Bronchial epithelial cell (primary cell): Measurements from ENCODE around the gene COL5A3. TPM values are rescaled to one million over a fixed set of nuclear protein-coding genes. Genes with fewer than 3 reads are reported as not detected.
"Not testable (repeated sequence)": the region's sequence is repeated elsewhere in the genome, so short reads cannot be mapped to it uniquely, and the experiment has no call there.

Experiments
- DNase-seq: peaks from one replicate; pipeline ENCODE4 v3.0.0-alpha.2; 2010; ENCODE audit warnings: low read depth
- FAIRE-seq: peaks from 2 replicates; lab custom pipeline; 2011; peaks lifted over from hg19 to GRCh38; lab: Jason Lieb, UNC
- H3K27me3 ChIP-seq: 2 replicates; pipeline ENCODE4 v1.5.1; 2011; ENCODE audit warnings: low read length; ENCODE audit not compliant: control insufficient read depth, insufficient read depth
- H3K36me3 ChIP-seq: 2 replicates; pipeline ENCODE4 v1.5.1; 2011; ENCODE audit warnings: low read length; ENCODE audit not compliant: control insufficient read depth, insufficient read depth
- H3K4me3 ChIP-seq: 2 replicates; pipeline ENCODE4 v1.5.1; 2011; ENCODE audit warnings: mild to moderate bottlenecking, low read depth, low read length, control low read depth
- total RNA-seq: library from RNA; depleted of rRNA; stranded (reverse); fragments of >200 nt; gene quantifications from 2 replicates; pipeline ENCODE4 v1.2.1, GENCODE V29; 2014
- TF ChIP-seq, protein P1 (sequence below): IDR thresholded peaks from 2 replicates; pipeline ENCODE4 v1.5.1; 2011; ENCODE audit warnings: mild to moderate bottlenecking, moderate library complexity, low read length, control low read depth, inconsistent platforms; ENCODE audit not compliant: insufficient read depth, severe bottlenecking

The COL5A3 gene
- total RNA-seq, 1 donor from 2014 or later: 0.79 TPM

DNA sequence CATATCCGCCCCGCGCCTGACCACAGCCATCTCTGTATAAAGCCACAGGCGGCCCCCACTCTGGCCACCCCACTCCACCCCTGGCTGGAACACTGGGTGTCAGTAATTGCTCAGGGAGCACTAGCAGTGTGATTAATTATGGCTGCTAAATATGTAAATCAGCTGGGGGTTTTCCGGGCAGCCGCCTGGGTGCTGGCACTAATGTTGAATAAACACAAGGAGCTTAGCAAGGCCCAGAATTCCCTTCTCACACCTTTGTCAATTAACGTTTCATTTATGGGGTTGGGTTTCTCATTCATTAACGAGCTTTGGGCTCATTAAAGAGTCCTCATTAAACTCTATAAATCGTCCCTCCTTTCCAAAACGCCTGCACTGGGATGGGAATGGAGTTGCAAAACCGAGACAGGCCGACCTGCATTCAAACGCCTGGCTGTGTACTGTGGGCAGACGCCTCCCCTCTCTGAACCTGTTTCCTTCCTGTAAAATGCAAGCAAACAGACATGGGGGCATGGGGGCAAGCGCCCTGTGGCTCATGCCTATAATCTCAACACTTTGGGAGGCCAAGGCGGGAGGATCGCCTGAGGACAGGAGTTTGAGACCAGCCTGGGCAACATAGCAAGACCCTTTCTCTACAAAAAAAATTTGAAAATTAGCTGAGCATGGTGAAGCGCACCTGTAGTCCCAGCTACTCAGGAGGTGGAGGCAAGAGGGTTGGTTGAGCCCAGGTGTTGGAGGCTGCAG, 56.3 kb downstream of the COL5A3 start:
- FAIRE-seq (no peak), DNase-seq (no peak)
- Histone ChIP-seq H3K36me3 (no peaks in the 10 kb centered on the region), H3K27me3 (no peaks in the 10 kb centered on the region), H3K4me3 (no peak overlapping the region)
- TF ChIP-seq, protein P1, sequence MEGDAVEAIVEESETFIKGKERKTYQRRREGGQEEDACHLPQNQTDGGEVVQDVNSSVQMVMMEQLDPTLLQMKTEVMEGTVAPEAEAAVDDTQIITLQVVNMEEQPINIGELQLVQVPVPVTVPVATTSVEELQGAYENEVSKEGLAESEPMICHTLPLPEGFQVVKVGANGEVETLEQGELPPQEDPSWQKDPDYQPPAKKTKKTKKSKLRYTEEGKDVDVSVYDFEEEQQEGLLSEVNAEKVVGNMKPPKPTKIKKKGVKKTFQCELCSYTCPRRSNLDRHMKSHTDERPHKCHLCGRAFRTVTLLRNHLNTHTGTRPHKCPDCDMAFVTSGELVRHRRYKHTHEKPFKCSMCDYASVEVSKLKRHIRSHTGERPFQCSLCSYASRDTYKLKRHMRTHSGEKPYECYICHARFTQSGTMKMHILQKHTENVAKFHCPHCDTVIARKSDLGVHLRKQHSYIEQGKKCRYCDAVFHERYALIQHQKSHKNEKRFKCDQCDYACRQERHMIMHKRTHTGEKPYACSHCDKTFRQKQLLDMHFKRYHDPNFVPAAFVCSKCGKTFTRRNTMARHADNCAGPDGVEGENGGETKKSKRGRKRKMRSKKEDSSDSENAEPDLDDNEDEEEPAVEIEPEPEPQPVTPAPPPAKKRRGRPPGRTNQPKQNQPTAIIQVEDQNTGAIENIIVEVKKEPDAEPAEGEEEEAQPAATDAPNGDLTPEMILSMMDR: no peak

DNA sequence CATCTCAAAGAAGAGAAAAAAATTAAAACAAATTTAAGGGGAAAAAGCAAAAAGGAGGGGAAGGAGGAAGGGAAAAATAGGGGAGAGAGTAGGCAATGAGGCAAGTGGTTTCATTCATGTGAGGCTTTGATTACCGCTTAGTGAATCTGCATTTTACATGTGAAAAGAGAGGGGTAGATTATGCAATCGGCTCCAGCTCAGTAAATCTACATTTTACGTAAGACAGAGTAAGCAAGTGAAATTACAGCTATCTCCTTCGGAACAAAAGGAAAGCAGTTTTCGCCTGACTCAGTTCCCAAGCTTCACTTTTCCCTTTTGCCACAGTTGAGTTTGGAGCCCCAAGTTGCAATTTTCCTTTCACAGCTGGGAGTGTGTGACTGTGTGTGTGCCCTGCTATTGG, 58.0 kb downstream of the COL5A3 start:
- Histone ChIP-seq H3K36me3 (no peaks in the 10 kb centered on the region), H3K27me3 (no peaks in the 10 kb centered on the region), H3K4me3 (no peak overlapping the region)
- TF ChIP-seq, protein P1: no peak
- DNase-seq: no peak
- no peak for FAIRE-seq

DNA sequence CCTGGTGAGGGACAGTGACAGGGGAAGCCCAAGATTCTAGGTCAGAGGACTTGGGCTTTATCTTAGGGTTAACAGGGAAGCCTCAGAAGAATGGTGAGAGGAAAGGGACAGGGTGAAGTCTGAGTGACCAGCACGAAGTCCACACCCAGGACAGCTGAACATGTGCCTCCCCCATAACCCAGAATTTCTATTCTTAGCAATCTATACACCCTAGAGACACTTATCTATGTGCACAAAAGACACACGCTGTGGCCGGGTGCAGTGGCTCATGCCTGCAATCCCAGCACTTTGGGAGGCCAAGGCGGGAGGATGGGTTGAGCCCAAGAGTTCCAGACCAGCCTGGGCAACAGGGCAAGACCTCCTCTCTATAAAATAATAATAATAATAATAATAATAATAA, 62.9 kb downstream of the COL5A3 start:
- TF ChIP-seq, protein P1: no peak
- DNase-seq: no peak
- Histone ChIP-seq H3K36me3 (no peaks in the 10 kb centered on the region), H3K4me3 (no peak overlapping the region), H3K27me3 (no peaks in the 10 kb centered on the region)
- FAIRE-seq: peak; percentile 47

DNA sequence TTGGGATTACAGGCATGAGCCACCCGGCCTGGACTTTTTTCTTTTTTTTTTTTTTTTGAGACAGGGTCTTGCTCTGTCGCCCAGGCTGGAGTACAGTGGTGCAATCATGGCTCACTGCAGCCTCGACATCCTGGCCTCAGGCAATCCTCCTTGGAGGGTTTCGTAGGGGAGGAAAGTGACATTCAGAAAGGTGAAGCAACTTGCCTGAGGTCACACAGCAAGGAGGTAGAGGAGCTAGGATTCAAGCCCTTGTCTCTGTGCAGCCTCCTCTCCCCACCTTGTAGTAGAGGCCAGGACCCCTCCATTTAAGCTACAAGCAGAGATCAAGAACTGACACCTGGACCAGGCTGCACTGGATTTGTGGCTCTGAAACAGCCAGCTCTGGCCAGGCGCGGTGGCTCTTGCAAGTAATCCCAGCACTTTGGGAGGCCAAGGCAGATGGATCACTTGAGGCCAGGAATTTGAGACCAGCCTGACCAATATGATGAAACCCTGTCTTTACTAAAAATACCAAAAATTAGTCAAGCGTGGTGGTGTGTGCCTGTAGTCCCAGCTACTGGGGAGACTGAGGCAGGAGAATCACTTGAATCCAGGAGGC, 63.7 kb downstream of the COL5A3 start:
- H3K27me3 ChIP-seq, DNase-seq, FAIRE-seq, H3K4me3 ChIP-seq, H3K36me3 ChIP-seq: not testable (repeated sequence)

DNA sequence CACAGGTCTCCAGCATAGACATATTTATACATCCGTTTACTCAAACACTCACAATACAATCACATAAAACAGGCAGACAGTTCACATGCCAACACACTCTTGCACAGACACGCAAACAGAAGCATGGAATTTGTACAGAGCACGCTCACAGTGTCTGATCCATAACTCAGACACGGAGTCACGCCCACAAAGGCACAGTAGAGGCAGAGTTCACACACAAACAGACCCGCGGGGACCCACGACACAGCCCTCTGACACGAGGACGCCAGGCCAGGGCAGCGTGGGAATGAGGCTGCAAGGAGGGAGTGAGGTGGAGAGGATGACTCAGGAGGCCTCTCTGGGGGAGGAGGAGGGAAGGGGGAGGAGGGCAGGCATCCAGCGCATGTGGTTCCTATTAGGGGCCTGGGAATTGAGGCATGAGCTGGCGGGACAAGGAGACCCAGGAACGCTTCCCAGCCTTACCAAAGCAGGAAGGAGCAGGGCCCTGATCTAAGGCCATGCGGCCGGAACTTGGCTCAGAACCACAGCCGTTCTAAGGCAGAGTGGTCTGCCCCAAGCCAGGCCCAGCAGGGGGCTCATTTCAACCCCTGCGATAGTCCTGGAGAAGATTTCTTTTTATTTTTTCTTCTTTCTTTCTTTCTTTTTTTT, 64.9 kb downstream of the COL5A3 start:
- no peaks in the 10 kb centered on the region for H3K36me3 ChIP-seq
- DNase-seq (peak; percentile 81), FAIRE-seq (peak; percentile 64)
- TF ChIP-seq, protein P1: no peak
- H3K4me3 ChIP-seq: no peak overlapping the region
- no peaks in the 10 kb centered on the region for H3K27me3 ChIP-seq

DNA sequence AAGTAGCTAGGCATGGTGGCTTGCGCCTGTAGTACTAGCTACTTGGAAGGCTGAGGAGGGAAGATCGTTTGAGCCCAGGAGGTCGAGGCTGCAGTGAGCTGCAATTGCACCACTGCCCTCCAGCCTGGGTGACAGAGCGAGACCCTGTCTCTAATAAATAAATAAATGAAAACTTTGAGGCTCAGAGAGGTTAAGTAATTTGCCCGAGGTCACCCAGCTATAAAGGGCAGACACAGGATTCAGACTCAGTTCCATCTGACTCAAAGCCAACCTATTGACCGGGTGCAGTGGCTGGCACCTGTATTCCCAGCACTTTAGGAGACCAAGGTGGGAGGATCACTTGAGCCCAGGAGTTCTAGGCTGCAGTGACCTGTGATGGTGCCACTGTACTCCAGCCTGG, 66.6 kb downstream of the COL5A3 start:
- DNase-seq (no peak), FAIRE-seq (no peak)
- TF ChIP-seq, protein P1: no peak
- no peaks in the 10 kb centered on the region for H3K36me3 ChIP-seq
- no peaks in the 10 kb centered on the region for H3K27me3 ChIP-seq
- H3K4me3 ChIP-seq: no peak overlapping the region
